AG08396 (cell line): ENCODE data around the gene SCN5A.
"Not testable (repeated sequence)": the region's sequence is repeated elsewhere in the genome, so short reads cannot be mapped to it uniquely, and the experiment has no call there.

Experiments used
- DNase-seq: peaks from one replicate; pipeline ENCODE4 v3.0.0; 2012; ENCODE audit warnings: low spot score, mixed read lengths

The SCN5A gene

GRCh38 chr3:38578551-38578950 is 70.9 kb downstream of the SCN5A start:
- DNase-seq = no peak

- no peak for DNase-seq
Measured at GRCh38 chr3:38578081-38578475, 71.4 kb downstream of the SCN5A start.

GRCh38 chr3:38577371-38578080 is 72.0 kb downstream of the SCN5A start:
- DNase-seq = no peak

- no peak for DNase-seq
Measured at GRCh38 chr3:38576526-38577370, 72.7 kb downstream of the SCN5A start.

GRCh38 chr3:38576131-38576525 is 73.4 kb downstream of the SCN5A start:
- DNase-seq = no peak

- DNase-seq = no peak
Measured at GRCh38 chr3:38575279-38575843, 74.1 kb downstream of the SCN5A start.

- peak; percentile 50 for DNase-seq
Measured at GRCh38 chr3:38574411-38575278, 74.8 kb downstream of the SCN5A start.

GRCh38 chr3:38573556-38573955 is 75.9 kb downstream of the SCN5A start:
- DNase-seq = no peak

GRCh38 chr3:38573111-38573510 is 76.4 kb downstream of the SCN5A start:
- no peak for DNase-seq

GRCh38 chr3:38567498-38567897 is 82.0 kb downstream of the SCN5A start:
- DNase-seq = no peak

GRCh38 chr3:38566794-38567193 is 82.7 kb downstream of the SCN5A start:
- not testable (repeated sequence) for DNase-seq

GRCh38 chr3:38566215-38566528 is 83.3 kb downstream of the SCN5A start:
- no peak for DNase-seq

GRCh38 chr3:38565339-38566214 is 83.9 kb downstream of the SCN5A start:
- no peak for DNase-seq

GRCh38 chr3:38564631-38565338 is 84.7 kb downstream of the SCN5A start:
- no peak for DNase-seq

- DNase-seq = no peak
Measured at GRCh38 chr3:38563886-38564270, 85.6 kb downstream of the SCN5A start.

- DNase-seq = no peak
Measured at GRCh38 chr3:38563070-38563885, 86.2 kb downstream of the SCN5A start.

GRCh38 chr3:38562467-38562925 is 87.0 kb downstream of the SCN5A start:
- no peak for DNase-seq

GRCh38 chr3:38561746-38562466 is 87.6 kb downstream of the SCN5A start:
- no peak for DNase-seq
